Skeletal muscle tissue (tissue), 2 donors: ENCODE measurements around the gene HYOU1. TPM values are rescaled to one million over a fixed set of nuclear protein-coding genes. Genes with fewer than 3 reads are reported as not detected.

Experiments used
- small RNA-seq: library from RNA; depleted of rRNA; stranded (forward); fragments of <200 nt; gene quantifications from one replicate; pipeline ENCODE3, GENCODE V24; 2014
- total RNA-seq: library from RNA; depleted of rRNA; stranded (reverse); fragments of >200 nt; gene quantifications from one replicate; pipeline ENCODE4 v1.2.3, GENCODE V29; 2014

Gene HYOU1
- total RNA-seq, 1 donor from 2014 or later, result 23.0 TPM

Small RNAs within 50 kb of the gene (small RNA-seq; reads per million reads assigned to genes)
- not detected for gene AP003392.2
- gene RF00017, result not detected
- not detected for gene RF00019

Other genes starting within 250 kb of the HYOU1 start
- not detected for gene CXCR5, start 173.3 kb downstream of the HYOU1 start, total RNA-seq
- 24.0 TPM for gene BCL9L, start 131.3 kb downstream of the HYOU1 start, total RNA-seq
- not detected for gene UPK2, start 100.9 kb downstream of the HYOU1 start, total RNA-seq
- not detected for gene FOXR1, start 85.4 kb downstream of the HYOU1 start, total RNA-seq
- gene CENATAC, start 59.1 kb downstream of the HYOU1 start, total RNA-seq, result 8.4 TPM
- gene RPS25, start 38.9 kb downstream of the HYOU1 start, total RNA-seq, result 1,590 TPM
- gene TRAPPC4, start 38.4 kb downstream of the HYOU1 start, total RNA-seq, result 39.1 TPM
- 6.8 TPM for gene SLC37A4, start 26.3 kb downstream of the HYOU1 start, total RNA-seq
- 21.4 TPM for gene VPS11, start 10.6 kb upstream of the HYOU1 start, total RNA-seq
- 6.8 TPM for gene HMBS, start 27.7 kb upstream of the HYOU1 start, total RNA-seq
- gene DPAGT1, start 44.6 kb upstream of the HYOU1 start, total RNA-seq, result 8.4 TPM
- gene C2CD2L, start 50.1 kb upstream of the HYOU1 start, total RNA-seq, result 2.1 TPM
- 18.3 TPM for gene HINFP, start 64.4 kb upstream of the HYOU1 start, total RNA-seq
- gene ABCG4, start 91.8 kb upstream of the HYOU1 start, total RNA-seq, result under 0.01 TPM
- 17.2 TPM for gene NLRX1, start 111.5 kb upstream of the HYOU1 start, total RNA-seq
- under 0.01 TPM for gene NHERF4, start 128.3 kb upstream of the HYOU1 start, total RNA-seq
- gene CBL, start 149.1 kb upstream of the HYOU1 start, total RNA-seq, result 9.9 TPM